NOMO-1 treated with dmso at 0.1 percent for 144 hours (cell line): ENCODE data around the gene TLCD4.

Experiments used
- DNase-seq: peaks from one replicate; lab custom pipeline; 2025; ENCODE audit not compliant: unreplicated experiment; lab: John Stamatoyannopoulos, UW

The TLCD4 gene

DNA sequence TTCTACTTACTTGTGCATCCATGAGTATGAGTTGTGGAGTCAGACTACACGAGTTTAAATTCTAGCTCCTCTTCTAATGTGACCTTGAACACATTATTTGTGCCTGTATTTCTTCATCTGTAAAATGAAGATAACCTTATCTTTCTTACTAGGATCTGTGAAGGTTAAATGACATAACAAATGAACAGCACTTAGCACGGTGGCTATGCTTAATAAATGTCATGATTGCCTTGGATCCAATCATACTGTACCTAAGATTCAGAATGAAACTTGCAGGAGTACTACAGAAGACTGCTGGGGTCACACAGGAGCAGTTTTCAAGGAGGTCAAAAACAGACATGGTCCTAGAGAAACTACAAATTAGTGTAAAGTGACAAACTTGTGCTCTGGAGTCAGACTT, 22.2 kb upstream of the TLCD4 start:
- DNase-seq, result no peak

DNA sequence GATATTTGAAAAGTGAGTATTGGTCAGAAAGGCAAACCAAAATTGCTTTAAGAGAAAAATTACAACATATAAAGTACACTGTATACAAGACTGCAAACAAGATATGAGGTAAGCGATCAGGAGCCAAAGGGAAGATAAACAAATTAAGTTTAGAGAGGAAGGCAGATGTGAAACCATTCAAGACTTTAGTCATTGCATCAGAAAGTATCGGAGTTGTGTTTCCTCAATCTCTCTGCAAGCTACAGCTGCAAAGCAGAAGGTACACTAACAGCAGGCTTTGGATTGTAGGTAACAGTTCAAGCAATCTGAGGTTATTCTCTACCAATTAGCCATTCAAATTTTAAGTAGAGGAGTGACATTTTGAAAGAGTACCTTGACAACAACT, 21.3 kb upstream of the TLCD4 start:
- DNase-seq, result peak; percentile 34

DNA sequence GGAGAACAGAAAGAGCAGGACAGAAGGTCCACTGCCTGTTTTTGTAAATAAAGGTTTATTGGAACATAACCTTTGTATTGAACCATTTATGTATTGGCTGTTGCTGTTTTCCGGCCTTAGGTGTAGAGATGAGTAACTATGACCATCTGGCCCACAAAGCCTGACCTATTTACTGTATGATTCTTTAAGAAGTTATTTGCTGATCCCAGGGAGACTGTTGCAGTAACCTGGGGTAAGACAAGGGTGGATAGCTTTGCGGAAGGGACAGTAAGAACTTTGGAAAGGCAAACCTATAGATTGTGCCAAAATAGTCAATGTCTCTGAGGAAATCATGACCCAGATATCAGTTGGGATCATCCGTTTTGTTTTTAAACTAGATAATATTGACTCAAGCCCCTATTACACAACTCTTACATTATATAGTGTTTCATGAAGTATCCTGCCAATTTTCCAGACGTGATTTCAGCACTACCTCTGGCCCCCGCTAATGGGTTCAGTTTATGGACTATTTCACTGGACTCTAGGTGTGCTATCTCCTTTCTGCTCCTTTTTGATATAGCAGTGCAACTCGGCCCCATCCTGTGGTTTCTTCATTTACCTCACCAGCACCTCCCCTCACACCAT, 20.8 kb upstream of the TLCD4 start:
- DNase-seq, result no peak

DNA sequence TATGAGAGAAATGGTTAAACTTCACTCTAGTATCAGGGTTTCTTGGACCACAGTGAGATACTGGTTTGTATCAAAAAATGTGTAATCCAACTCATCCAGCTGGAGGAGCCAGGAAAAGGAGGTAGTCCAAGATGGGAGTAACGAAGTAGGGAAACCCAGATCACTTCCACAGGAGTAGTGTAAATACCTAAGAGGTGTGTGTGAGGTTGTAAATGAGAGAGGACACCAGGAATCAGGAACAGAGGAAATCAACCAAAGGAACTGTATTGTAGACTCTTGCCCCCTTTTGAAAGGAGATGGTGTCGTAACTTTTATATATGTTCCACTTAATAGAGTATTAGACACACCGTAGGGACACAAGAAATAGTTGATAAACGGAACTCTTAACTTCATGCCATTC, 19.7 kb upstream of the TLCD4 start:
- DNase-seq, result no peak

DNA sequence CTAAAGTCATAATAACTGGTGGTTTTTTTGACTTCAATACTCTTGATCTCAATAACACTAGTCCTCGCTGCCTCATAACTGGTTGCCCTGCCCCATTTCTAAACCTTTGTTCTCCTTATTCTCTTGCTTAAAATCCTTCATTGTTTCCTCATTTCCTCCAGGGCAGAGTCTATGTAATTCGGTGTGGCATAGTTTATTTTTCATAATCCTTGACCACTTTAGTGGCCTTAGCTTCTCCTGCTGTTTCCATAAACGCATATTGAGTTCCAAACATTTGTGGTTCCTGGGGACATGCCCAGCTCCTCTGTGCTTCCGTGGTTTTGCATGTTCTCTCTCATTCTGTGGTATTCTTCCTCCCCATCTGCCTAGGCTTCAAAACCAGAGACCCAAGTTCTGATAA, 19.0 kb upstream of the TLCD4 start:
- DNase-seq, result peak; percentile 48

DNA sequence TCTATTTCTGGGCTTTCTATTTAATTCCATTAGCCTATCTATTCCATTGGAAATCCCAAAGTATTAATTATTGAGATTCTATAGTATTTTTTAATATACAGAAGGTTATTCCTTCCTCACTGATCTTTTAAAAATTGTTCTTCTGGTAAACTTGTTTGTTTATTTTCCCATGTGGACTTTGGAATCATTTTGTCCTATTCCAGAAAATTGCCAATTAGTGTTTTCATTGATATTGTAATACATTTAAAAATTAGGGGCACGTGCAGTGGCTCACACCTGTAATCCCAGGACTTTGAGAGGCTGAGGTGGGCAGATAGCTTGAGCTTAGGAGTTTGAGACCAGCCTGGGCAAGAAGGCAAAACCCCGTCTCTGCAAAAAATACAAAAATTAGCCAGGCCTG, 8.4 kb upstream of the TLCD4 start:
- no peak for DNase-seq

DNA sequence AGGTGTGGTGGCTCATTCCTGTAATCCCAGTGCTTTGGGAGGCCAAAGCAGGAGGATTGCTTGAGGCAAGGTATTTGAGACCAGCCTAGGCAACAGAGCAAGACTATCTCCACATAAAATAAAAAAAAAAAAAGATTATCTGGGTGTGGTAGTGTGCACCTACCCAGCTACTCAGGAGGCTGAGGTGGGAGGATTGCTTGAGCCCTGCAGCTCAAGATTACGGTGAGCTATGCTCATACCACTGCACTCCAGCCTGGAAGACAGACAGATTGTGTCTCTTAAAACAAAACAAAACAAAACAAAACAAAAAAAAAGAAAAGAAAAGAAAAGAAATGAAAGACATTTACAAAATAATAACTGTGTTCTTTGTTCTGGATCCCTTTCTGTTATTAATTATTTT, 6.1 kb upstream of the TLCD4 start:
- DNase-seq, result no peak

DNA sequence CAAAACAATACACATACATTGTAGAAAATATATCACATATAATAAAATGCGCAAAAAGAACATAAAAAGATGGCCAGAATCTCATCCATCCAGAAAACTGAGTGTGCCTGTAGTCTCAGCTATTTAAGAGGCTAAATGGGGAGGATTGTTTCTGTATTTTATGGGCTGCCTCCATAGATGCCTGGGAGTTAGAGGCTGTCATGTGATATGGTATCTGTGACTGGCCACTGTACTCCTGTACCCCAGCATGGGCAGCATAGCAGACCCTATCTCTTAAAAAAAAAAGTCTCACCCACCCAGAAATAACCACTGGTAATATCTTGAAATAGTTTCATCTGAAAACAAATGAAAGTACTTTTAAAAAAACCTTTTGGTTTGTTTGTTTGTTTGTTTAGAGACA, 3.5 kb upstream of the TLCD4 start:
- no peak for DNase-seq

DNA sequence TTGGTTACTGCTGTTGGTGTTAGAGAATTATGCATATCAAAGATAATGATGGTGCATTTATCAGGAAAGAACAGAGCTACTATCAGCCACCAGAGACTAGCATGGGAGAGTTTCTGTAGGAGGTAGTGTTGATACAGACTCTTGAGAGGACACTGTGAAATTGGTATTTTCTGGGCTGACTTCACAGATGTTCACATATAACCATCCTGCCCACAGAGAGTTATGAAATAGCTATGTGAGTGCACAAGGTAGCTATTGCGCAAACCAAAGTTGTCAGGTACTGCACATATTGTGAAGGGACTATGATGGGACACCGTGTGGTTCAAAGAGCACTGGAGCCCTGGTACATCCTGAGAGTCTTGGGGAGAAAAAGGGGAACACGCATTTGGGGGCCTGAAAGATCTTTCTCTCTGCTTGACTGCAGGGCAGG, 1.4 kb upstream of the TLCD4 start:
- no peak for DNase-seq

DNA sequence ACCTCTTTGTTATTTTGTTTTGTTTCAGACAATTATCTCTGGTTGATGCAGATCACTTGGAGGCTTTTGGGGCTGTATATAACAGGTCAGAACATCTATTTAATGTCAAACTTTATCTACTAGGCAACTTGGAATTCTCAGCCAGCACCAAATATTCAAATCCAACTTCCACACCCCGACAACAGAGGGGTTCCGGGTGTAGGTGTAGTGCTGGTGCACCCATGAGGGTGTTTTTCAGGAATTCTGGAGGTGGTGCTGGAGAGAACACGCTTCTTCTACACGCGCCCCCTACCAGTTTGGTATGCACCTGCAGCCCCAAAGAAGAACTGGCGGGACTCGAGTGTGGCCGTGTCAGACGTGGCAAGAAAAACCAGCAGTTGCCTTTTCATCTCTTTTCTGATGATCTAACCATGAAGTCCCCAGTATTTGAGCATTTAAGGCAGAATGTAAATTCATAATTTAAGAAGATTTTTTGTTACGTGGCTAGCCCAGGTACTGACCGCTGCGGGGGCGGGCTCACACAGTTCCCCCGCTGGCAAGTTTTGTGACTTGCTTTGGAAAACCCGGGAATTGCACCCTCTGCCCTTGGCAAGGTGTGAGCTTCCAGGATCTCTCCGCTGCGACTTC, 462 bp upstream of the TLCD4 start:
- peak; percentile 65 for DNase-seq

DNA sequence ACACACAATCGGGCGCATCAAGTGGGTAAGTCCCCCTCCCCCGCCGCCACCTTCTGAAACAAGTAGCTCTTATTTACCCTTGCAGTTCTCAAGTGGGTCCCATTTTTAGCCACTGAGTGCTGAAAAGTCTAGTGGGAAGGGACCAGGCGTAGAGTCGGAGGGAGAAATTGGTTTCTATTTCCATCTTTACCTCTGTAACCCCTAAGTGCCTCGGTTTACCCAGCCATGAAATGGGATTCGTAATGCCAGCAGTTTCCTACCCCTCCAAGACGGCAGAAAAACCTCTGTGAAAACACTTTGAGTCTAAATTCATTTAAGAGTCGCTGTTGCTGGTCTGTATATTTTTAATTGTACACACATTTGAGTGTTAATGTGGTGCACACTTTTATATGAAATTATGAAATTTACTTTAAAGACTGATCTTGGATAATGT, 928 bp downstream of the TLCD4 start:
- no peak for DNase-seq

DNA sequence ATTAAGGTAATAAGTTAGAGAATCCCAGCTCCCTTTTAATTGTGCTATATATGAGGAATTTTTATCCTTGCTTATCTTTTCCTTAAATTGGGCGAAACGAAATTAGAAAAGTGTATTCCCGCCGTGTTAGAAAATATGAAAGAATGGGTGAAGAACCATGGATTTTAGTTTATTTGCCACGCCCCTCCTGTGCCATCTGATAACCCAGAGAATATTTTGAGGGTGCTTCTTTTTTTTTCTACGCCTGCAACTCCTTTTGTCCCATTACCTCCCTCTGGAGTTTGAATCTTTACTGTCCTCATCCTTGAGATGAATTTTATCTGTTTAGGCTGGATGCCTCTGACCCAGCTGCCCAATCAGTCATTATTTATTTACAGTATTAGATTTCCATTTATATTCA, 1.6 kb downstream of the TLCD4 start:
- no peak for DNase-seq

DNA sequence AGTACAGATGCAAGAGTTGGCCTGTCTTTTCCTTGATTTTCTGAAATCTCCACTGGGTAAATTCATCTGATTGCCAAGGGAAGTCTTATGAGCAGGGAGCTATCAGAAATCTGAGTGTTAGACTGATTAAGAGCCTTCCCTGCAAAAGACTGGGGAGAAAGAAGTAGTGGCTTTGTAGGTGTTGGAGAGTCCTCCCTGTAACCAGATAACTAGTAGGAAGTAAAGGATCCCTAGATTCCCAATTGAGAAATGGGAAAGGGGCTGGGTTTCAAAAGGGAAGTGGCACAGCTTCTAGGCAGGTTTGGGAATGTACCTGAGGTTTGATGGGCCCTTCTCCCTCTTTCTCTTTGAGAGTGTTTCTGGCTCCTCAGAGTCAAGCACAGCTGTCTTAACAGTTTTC, 2.1 kb downstream of the TLCD4 start:
- DNase-seq, result no peak

DNA sequence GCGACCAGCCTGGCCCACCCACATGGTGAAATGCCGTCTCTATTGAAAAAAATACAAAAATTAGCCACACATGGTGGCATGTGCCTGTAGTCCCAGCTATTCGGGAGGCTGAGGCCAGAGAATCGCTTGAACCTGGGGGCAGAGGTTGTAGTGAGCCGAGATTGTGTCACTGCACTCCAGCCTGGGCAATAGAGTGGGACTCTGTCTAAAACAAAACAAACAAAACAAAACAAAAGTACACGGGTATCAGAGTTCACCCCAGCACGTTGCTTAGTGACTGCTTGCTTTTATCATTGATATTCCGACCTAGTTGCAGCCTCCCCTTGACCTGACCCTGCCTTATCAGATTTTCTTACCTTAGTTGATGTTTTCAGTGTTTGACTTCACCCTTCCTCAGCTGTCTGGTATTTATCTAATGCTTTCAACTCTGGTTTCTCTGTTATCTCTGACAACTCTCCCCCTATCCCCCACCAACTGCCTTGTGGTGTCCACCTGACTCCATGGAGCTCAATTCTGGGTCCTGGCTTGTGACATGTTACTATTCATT, 5.1 kb downstream of the TLCD4 start:
- DNase-seq, result no peak

DNA sequence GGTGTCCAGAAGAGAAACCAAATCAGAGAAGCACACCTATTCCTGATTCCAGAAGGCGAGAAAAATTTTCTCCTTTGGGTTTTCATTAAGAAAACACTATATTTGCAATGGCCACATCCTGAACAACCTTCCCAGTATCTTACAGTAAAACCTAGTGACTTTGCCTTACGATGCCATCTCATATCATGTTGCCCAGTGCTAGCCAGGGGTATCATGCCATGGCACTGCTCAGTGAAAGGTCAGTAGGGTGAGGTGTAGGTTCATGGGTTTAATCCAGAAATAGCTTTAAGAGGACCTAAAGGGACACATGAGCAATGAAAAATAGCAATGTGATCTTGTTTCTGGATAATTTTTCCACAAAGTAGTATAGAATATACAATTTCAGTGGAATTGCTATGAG, 7.2 kb downstream of the TLCD4 start:
- no peak for DNase-seq

DNA sequence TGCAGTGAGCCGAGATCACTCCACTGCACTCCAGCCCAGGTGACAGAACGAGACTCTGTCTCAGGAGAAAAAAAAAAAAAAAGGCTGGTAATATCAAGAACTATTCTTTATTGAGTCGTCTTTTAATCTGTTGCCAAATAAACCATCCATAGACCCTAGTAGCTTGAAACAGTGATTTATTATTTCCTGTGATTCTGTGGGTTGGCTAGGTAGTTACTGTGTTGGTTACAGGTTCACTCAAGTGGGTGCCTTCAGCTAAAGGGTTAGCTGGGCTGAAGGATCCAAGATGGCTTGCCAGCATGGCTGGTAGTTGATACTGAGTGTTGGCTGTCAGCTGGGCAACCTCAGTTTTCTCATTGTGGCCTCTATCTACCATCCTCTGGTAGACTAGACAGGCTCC, 9.2 kb downstream of the TLCD4 start:
- DNase-seq, result no peak

DNA sequence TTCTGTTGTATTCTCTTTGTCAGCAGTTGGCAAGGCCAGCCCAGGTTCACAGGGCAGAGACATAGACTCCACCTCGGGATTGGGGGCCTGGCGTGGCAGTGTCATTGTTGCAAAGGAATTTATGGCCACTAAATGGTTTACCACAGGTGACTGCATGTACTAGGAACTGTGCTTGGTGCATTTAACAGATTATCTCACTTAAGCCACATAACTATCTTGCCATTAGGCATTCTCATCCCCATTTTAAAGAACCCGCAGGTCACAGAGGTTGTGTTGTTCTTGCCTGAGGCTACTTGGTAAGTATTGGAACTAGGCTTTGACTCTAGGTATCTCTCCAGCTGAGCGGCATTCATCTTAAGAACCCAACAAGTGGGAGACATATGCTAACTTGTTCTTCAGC, 9.7 kb downstream of the TLCD4 start:
- DNase-seq, result no peak

DNA sequence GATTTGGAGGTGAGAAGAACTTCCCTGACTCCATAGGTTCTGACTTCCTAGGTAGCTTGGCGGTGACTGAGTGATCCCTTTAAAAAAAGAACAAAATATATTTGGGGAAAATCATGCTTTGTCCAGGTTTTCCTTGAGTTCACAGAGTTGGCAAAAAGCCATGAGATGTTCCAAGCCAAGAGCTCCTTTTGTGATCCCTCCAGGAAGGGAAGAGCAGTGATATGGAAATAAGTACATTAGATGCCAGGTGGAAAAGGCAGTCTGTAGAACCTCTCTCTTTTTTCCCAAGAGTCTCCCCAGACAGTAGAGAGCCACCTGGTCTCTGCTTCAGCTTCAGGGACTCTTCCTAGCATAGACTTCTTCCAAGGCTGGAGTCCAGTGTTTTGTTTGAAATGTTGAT, 10.2 kb downstream of the TLCD4 start:
- DNase-seq, result no peak

DNA sequence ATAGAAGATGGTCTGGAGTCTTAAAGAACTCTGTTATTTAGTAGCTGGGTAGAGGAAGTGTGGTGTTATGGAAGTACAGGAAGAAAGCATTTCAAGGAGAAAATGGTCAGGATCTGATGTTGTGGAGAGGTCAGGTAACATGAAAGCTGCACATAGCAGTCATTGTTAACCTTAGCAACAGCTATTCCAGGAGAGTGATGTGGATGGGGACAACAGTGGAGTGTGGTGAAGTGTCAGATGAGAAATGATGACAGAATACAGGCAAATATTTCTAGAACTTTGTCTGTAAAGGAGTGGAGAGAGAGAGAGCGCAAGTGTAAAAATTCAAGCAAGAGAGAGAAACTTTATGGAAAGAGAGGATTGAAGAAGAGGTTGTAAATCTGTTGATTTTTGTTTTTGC, 15.6 kb downstream of the TLCD4 start:
- DNase-seq, result no peak

DNA sequence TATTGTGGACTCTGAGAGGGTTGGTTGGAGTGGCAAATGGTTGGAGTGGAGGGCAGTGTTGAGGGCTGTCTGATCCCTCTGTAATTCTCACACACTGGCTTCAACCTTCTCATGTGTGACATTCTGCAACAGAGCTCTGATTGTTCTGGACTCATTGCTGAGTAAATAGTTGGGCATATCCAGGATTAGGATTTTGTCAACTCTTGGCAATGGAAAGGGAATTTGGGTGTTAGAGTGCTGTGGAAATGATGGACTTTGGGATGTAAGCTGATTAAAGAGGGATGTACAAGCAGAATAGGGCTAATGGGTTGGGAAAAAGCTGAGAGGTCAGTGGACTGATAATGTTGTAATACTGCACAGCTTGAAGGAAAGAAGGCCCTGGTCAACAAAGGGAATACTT, 16.5 kb downstream of the TLCD4 start:
- DNase-seq, result no peak

DNA sequence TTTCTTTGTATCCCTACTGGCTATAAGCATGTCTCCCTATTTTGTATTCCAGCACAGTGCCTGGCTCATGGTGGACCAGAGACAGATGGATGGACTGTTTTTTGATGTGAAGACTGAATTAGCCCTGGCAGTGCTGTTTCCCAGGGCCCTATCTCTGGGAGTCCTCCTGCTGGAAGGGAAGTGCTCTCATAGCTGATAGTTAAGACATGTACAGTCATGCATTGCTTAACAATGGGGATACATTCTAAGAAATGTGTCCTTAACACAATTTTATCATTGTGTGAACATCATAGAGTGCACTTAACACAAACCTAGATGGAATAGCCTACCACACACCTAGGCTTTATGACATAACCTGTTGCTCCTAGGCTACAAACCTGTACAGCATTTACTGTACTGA, 21.1 kb downstream of the TLCD4 start:
- no peak for DNase-seq

DNA sequence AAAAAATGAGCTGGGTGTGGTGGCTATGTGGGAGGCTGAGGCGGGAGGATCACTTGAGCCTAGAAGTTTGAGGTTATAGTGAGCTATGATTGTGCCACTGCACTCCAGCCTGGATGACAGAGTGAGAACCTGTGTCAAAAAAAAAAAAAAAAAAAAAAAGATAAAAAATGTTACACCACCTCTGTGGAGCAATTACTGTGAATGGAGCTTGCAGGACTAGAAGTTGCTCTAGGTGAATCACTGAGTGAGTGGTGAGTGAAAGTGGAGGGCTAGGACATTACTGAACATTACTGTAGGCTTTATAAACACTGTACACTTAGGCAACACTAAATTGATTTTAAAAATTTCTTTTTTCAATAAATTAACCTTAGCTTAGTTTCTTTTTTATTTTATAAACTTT, 21.9 kb downstream of the TLCD4 start:
- DNase-seq, result no peak

DNA sequence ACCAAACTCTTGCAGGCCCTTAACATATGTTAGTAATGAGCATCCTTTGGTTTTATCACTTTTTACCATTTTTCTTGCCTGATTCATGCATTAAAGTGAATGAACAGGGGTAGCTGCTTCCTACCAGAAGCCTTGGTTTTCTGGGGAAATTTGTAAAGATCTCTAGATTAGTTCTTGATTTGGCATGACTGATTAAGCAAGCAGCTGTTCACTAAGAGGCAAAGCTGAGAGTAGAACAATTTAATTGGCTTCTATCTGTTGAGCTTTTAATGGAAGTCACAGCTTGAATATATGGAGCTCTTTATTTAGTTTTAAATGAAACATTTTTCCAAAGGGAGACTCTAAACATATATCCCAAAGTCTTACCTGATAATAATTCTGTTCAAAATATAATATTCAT, 23.6 kb downstream of the TLCD4 start:
- DNase-seq, result no peak
